GM18517 (cell line): ENCODE results near the gene GTF2IRD1.
"Not testable (repeated sequence)": the region's sequence is repeated elsewhere in the genome, so short reads cannot be mapped to it uniquely, and the experiment has no call there.

Source experiments
- ATAC-seq: cut with Tn5 transposase; IDR thresholded peaks from one replicate; pipeline ENCODE4 v1.9.1; 2021; ENCODE audit warnings: mild to moderate bottlenecking, moderate library complexity; ENCODE audit not compliant: unreplicated experiment

The GTF2IRD1 gene

DNA sequence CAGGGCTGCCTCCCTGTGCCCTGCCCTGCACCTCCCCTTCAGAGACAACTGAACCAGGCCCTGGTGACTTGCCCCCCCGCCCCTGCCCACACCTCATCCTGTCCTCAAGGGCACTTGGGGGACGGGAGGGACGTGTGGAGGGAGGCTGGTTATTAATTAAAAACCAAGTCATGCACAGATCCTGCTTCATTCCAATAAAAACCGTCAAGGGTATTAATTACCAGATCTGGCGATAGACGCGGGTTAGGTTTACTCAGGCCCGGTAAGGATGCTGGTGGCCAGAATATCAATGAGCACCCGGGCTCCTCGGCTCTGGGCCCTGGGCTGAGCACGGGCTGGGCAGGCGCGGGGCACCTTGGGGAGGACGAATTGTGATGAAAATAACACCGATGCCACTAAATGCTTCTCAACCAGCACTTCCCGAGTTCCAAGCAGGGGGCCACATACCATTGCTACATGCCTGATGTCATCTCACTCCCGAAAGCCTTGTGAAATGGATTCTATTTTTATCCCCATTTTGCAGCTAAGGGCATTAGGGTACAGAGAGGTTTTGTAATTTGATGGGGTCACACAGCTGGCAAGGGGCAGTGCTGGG lies 24.5 kb upstream of the GTF2IRD1 start:
- no peak for ATAC-seq

DNA sequence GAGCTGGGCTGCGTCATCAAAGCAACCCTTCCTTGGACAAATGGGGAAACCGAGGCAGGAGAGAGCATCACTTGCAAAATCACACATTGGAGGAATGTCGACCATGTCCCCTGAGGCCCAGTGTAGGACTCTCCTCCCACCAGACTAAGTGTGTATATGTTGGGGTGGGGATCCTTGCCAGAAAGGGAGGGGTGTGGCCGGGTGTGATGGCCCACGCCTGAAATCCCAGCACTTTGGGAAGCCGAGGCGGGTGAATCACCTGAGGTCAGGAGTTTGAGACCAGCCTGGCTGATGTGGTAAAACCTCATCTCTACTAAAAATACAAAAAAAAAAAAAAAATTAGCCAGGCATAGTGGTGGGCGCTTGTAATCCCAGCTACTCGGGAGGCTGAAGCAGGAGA lies 23.3 kb upstream of the GTF2IRD1 start:
- not testable (repeated sequence) for ATAC-seq

DNA sequence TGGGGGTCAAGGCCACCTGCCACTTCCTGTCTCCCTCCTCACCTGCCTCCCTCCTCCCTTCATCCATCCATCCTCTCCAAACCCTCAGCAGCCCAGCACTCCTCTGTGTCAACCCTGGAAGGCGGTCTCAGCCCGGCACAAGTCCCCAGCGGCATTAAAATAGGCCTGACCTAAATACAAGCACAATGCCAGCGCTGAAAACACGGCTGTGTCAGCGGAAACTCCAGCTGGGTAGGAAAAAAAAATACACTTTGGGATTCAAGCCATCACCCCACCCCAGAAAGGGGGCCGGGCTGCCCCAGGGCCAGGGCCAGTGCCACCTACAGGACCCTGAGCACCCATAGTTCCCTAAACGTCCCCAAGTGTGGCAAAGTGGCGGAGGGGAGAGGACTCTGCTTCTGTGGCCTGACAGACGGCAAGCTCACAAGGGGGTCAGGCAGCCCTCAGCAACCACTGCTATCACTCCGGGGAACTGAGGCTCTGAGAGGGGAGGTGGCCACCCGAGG lies 22.7 kb upstream of the GTF2IRD1 start:
- ATAC-seq, result no peak

DNA sequence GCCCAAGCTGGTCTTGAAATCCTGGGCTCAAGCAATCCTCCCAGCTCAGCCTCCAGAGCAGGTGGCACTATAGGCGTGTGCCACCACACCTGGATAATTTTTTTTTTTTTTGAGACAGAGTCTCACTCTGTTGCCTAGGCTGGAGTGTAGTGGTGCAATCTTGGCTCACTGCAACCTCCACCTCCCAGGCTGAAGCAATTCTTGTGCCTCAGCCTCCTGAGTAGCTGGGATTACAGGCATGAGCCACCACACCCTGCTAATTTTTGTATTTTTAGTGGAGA lies 16.5 kb upstream of the GTF2IRD1 start:
- ATAC-seq, result not testable (repeated sequence)

DNA sequence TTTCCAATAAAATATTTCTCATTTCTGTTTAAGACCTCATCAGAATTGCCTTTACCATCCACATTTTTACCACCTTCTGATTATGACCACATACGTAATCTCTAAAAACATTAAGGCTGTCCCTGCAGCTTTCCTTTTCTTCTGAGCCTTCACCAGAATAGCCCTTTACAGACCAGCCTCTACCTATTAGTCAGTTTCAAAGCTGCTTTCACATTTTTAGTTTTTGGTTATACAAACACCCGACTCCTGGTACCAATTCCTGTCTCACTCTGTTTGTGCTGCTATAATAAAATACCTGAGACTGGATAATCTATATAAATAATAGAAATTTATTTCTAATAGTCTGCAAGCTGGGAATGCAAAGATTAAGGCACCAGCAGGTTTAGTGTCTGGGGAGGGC lies 15.4 kb upstream of the GTF2IRD1 start:
- ATAC-seq, result no peak

DNA sequence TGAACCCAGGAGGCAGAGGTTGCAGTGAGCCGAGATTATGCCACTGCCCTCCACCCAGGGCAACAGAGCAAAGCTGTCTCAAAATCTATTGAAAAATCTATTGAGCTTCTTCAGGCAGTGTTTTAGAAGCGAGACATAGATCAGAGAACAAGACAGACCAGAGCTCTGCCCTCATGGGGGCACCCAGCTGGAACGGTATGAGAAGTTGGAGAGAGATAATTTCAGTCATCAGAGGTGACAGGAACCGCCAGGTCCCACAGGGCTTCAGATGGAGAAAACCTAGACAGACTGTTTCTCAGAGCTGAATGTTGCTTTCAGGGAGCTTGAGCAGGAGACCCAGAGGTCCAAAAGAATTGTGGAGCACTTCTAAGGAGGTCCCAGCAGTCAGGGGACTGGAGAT lies 14.2 kb upstream of the GTF2IRD1 start:
- ATAC-seq, result no peak

DNA sequence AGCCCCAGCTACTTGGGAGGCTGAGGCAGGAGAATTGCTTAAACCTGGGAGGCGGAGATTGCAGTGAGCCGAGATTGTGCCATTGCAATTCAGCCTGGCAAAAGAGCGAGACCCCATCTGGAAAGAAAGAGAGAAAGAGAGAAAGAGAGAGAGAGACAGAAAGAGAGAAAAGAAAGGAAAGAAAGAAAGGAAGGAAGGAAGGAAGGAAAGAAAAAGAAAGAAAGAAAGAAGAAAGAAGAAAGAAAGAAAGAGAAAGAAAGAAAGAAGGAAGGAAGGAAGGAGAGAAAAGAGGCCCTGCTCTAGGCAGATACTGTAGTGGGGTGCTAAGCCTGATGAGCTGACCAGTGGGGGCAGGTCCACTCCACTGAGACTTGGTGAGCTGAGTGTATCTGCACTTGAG lies 13.6 kb upstream of the GTF2IRD1 start:
- not testable (repeated sequence) for ATAC-seq

DNA sequence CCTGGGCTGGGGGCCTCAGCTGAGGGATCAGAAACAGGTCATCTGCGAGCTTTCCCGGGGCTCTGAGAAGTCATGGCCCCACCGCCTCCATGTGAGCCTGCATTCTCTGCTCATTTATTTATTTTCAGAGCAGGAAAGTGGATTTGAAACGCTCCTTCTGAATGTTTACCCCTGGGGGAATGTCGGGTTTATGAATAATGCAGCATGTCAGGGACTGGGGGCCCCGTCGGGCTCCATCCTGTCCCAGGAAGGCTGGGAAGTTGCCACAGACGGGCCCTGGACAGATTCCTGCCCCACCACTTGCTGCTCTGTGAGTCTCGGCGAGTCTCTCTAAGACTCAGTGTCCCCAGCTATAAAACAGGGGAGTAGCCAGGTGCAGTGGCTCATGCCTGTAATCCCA lies 11.9 kb upstream of the GTF2IRD1 start:
- ATAC-seq, result no peak

DNA sequence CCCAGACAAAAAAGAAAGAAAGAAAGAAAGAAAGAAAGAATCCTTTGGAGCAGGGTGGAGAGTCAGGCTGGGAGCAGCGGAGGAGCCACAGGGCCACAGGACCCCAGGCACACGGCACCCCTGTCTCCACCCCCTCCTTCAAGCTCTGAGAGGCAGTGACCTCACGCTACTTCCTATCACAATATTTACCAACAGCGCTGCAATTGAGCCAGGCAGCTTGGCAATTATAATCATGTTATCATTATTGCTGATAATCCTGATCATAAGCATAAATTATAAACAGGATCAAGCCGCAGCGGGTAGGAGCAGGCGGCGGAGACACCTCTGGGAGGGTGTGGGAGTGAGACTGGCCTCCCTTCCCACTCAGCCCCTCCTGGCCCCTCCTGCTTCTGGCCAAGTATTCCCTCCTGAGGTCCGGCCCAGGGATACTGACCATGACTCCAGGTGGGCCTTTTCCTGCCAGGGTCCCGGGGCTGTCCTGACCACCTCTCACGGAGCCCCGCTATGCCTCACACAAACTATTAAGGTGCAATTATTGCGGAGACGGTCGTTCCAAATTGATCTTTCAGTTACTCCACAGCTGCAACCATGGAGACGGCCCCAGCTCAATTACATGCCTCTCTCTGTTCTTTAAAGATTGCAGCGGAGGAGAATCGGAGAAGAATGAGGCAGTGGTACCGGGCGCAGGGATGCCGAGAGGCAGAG lies 10.0 kb upstream of the GTF2IRD1 start:
- ATAC-seq, result no peak

DNA sequence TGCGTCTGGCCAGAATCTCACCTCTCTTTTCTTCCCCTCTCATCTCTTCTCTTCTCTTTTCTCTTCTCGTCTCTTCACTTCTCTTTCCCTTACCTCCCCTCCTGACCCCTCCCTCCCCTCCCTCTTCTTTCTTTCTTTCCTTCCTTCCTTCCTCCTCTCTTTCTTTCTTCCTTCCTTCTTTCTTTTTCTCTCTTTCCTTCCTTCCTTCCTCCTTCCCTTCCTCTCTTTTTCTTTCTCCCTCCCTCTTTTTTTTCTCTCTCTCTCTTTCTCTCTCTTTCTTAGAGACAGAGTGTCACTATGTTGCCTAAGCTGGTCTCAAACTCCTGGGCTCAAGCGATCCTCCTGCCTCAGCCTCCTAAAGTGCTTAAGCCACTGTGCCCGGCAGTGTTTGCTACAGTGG lies 4.6 kb upstream of the GTF2IRD1 start:
- ATAC-seq, result no peak

DNA sequence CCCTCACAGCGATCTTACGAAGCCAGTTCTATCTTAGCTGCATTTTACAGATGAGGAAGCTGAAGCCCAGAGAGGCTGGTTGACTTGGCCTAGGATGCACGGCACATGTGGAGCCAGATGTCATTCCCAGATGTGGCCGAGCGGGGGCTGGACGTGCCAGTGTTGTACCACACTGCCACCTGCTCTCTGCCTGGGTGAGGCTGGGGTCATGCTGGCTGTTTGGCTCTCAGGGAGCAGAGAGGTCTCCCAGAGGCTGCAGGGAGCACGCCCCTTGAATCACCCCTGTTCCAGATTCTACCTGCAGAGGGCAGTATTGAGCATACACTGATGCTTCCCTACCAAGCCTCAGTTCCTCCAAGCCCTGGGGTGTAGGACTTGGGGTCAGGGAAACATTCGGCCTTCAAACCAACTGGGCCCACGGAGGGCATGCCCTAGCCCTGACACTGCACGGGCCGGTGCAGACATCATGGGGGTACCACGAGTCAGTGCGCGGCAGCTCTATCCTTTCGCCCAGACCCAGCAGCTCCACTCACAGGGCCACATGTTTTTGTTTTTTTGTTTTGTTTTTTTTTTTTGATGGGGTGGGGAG lies 3.8 kb upstream of the GTF2IRD1 start:
- ATAC-seq, result no peak

DNA sequence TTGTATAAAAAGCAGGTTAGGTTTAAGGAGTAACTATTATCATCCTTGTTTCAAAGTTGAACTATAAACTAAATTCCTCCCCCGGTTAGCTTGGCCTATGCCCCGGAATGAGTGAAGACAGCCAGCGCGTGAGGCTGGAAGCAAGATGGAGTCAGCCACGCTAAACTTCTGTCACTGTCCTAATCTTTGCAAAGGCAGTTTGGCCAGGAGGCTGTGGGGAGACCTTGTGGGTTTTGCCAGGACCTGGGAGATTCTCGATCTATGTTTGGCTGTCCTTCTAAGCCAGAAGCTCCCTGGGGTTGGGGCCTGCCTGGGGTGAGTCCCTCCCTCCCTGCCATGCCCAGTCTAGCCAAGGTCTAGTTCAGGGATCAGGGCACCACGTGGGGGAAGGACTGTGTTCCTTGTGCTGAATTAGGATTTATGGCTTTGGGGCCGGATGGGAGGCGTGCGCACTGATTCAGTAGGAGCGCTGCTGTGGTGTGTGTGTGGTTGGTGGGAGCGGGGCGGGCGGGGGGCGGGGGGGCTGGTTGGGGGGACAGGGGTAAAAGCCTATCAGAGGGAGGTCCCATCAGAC lies 871 bp upstream of the GTF2IRD1 start:
- ATAC-seq, result no peak

DNA sequence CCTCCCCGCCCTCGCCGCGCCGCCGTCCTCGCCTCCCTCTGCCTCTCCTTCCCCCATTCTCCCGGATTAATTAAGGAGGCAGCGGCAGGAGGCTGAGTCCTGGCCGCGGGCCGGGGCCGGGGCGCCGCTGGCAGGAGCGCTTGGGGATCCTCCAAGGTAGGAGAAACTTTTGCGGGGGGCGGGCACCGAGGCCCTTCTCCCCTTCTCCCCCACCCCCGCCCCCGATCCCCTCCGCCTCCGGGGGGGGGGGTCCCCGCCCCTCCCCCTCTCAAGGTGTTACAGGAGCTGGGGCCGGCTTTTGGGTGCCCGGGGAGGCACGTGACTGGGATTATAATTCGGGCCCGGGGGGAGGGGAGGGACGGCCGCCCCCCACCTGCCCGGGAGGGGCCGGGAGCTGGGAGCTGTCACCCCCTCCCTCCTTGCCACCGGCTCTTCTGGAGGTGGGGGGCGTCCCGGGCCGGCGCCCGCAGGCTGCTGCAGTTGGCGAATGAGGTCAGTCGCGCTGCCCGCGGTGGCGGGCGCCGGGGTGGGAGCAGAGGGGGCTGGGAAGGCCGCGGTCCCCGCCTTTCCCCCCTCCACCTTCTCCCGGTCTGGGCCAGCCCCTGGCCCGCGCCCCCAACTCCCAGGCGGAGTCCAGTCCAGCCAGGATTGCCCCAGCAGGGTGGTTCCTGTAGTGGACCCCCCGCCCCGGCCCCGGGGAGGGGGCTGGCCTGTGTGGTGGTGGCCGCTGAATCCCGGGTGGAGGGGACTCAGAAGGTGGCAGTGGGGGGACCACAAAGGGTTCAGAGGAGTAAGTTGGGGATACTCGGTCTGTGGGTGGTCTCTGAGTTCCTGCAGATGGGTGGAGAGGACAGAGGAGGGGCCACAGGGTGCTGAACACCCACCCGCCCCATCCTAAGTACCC lies 567 bp downstream of the GTF2IRD1 start:
- ATAC-seq, result no peak

DNA sequence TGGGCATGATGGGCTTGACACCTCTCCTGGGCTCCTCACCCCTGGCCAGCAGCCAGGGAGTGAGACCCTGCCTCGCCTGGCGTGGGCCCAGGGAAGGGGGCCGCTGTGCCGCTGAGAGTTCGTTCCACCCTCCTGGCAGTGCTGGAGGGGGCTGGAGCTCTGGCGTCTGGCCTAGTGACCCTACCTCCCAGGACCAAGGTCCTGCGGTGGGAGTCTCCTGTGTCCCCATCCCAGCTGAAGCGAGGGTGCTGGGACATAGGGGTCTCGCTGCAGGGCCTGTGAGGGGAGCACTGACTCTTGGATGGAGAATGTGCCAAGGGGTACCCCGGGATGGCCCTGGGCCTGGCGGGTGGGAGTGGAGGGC lies 1.2 kb downstream of the GTF2IRD1 start:
- ATAC-seq, result no peak

DNA sequence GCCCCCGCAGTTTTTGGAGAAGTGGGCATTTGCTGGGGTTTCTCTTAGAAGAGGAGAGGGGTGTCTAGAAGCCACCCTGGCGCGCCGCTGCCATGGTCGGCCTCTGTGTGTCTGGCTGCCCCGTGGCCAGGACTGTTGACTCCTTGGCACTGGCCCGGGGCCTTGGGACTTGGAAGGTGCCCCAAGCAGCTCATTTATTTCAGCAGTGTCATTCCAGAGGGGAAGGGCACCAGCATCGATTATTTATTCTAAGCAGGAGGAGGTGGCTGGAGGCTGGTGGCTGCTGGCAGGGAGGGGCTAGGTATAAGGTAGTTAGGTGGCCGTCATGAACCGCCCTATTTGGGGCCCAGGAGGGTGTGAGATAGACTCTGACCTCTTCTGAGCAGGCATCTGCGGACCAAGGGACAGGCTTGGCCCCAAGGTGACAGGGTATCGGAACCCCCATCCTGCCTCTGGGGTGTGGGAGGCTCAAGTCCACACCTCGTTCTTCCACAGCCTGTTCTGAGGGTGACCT lies 1.6 kb downstream of the GTF2IRD1 start:
- ATAC-seq, result no peak

DNA sequence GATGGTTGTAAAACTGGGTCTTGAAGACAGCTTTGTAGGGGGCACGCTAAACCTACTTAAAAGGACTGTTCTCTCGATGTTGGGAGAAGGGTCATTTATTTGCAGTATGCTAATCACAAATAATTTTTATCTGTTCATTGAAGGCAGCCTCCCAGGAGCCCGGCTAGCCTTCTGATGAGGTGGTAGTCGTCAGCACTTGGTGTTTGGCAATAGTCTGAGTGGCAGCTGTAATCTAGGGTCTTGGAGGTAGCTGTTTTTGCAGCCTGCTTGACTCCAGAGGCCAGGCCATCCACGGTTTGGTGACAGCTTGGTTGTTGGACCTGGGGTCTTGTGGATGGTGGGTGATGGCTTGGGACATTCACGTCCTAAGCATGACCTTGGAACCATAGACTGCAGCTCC lies 2.2 kb downstream of the GTF2IRD1 start:
- no peak for ATAC-seq

DNA sequence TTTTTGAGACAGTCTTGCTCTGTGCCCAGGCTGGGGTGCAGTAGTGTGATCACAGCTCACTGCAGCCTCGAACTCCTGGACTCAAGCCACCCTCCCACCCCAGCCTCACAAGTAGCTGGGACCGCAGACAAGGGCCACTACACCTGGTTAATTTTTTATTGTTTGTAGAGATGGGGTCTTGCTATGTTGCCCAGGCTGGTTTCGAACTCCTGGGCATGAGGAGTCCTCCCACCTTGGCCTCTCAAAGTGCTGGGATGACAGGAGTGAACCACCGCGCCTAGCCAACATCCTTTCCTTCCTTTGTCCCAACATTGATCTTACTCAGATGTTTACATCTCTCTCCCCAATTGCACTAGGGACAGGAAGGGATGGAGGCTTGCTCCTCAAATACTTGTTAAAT lies 3.3 kb downstream of the GTF2IRD1 start:
- no peak for ATAC-seq

DNA sequence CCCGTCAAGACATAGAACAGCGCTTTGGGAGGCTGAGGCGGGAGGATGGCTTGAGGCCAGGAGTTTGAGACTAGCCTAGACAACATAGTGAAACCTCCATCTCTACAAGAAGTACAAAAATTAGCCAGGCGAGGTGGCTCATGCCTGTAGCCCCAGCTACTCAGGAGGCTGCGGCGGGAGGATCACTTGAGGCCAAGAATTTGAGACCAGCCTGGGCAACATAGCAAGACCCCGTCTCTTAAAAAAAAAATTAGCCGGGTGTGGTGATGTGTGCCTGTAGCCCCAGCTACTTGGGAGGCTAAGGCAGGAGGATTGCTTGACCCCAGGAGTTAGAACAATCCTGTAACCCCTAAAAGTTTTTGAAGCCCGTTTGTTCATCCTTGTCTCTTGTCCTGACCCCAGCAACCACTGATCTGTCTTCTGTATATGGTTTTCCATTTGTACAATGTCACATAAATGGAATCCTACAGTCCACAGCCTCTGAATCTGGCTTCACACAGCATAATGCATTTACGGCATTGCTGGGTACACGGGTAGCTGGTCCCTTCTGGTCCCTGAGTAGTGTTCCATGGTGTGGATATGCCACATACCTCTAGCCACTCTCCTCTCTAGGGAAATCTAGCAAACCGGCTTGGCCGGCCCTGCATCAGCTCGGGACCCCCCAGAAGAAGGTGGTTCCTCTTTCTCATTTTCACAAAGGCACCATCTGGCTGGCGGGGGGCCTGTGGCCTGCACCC lies 8.4 kb downstream of the GTF2IRD1 start:
- ATAC-seq, result no peak

DNA sequence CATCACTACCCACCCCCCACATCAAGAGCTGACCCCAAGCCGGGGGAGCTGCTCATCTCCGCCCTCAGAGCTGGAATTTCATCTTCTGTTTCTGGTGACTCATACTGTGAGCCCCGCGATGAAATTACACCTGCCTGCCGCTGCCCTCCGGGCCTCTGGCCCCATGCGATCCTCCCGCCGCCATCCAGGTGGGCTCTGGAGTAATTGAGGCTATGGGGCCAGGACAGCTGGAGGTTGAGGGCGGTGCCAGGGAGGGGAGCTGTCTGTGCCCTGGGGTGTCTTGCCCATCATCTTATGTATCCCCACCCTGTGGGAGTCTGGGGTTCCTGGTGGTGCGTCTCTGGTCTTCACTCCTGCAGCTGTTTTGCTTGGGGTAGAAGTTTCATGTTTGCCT lies 9.0 kb downstream of the GTF2IRD1 start:
- no peak for ATAC-seq
